Cardiac atrium fibroblast (primary cell): Measurements from ENCODE around the gene BICD2. TPM values are rescaled to one million over a fixed set of nuclear protein-coding genes. Genes with fewer than 3 reads are reported as not detected.

ENCODE experiments used
- total RNA-seq: library from RNA; depleted of rRNA; stranded (reverse); fragments of >200 nt; gene quantifications from 2 replicates; pipeline ENCODE4 v1.2.3, GENCODE V29; 2015

The BICD2 gene
- 32.3 and 33.0 TPM in 2 replicates for total RNA-seq

DNA sequence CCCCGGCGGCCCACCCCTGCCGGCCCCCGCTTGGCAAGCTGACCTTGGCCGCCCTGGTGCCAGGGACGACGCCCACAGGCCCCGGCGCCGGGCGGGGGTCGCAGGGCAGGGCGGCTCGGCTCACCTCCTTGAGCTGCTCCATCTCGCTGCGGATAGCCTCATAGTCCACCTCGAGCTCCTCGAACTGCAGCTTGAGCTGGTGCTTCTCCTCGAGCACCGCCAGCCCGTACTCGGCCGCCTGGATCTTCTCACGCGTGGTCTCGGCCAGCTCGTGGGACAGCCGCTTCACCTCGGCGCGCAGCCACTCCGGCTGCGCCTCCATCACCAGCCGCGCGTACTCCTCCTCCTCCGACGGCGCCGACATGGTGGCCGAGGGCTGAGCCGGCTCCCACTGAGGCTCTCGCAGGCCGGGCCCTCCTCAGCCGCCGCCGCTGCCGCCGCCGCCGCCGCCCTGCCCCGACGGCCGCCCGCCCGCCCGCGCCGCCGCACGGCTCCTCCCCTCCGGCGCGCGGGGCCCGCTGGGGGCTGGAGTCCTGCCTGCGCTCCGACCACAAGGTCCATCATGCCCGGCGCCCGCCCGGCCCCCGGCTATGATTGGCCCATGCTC is at the start of gene BICD2:
TSS of gene BICD2 (minus strand) at position 453 of the 607 bp plus-strand sequence. CDS start at position 364, 89 bp downstream.

GRCh38 chr9:92669890-92670708 is 94.5 kb downstream of the BICD2 start, which contains the start of gene IPPK:
Gene IPPK (minus strand): TSS chr9:92670131. CDS start chr9:92669988, 143 bp downstream.

Other genes with a start within 250 kb of the BICD2 start
- 5.8 and 6.0 TPM in 2 replicates for gene ECM2, start 228.8 kb downstream of the BICD2 start, total RNA-seq
- gene IPPK, start 94.7 kb downstream of the BICD2 start, total RNA-seq = 7.2 and 10.7 TPM in 2 replicates
- 4.7 and 5.2 TPM in 2 replicates for gene ZNF484, start 113.2 kb upstream of the BICD2 start, total RNA-seq
- gene FGD3, start 182.7 kb upstream of the BICD2 start, total RNA-seq = not detected in 2 replicates